ENCODE results near the gene CPZ.

- TF ChIP-seq CTCF (tag by site-specific recombination; IDR thresholded peaks at IDR 0.05) (no peak), ZBTB7A (tag by site-specific recombination; IDR thresholded peaks at IDR 0.05; ENCODE audit: low read depth) (no peak), ZNF391 (tag by site-specific recombination; IDR thresholded peaks at IDR 0.05; ENCODE audit: borderline replicate concordance, low read depth) (no peak), ZBTB20 (tag by site-specific recombination; IDR thresholded peaks at IDR 0.05) (no peak), ZNF777 (tag by site-specific recombination; IDR thresholded peaks at IDR 0.05; ENCODE audit: borderline replicate concordance) (no peak), ZNF704 (tag by site-specific recombination; IDR thresholded peaks at IDR 0.05) (no peak), BCL11A (tag by site-specific recombination; IDR thresholded peaks at IDR 0.05; ENCODE audit: low read depth) (no peak)
Observed at GRCh38 chr4:8645753-8646124, 53.2 kb downstream of the CPZ start.

All from HEK293 (cell line).